ENCODE measurements around the gene SRGAP3.

- TF ChIP-seq POLR2AphosphoS5 (IDR thresholded peaks at IDR 0.05), result no peak
- TF ChIP-seq CTCF (IDR thresholded peaks at IDR 0.05), result no peak
- TF ChIP-seq POLR2A (IDR thresholded peaks at IDR 0.05), result no peak
These were observed 131.2 kb downstream of the SRGAP3 start for GRCh38 chr3:9118222-9118621.
